ENCODE measurements around the gene GAST.

Gene GAST

GRCh38 chr17:41710472-41711090 is 1.6 kb upstream of the GAST start:
- no peak for DNase-seq

GRCh38 chr17:41717408-41718286 is 5.5 kb downstream of the GAST start:
- no peak for DNase-seq

- no peak for DNase-seq
Observed at GRCh38 chr17:41718287-41718645, 6.1 kb downstream of the GAST start.

DNA sequence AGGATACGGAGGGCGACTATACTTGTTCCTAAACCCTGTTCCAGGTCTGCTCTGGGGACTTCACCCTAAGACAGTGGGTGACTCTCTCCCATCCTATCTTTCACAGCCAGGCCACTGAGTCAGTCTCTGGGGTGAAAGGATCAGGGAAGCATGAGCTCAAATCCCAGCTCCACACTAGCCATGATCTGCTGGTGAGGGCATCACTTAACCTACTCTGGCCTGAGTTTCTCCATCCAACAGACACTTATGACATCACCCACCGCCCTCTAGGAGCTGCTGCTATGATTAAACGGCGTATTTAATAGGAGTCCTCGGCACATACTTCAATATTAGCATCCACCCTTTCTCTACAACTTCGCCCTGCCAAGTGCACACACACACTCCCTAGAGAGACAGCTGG is 10.1 kb downstream of the GAST start:
- no peak for DNase-seq

- no peak for DNase-seq
Observed at GRCh38 chr17:41723801-41724475, 11.8 kb downstream of the GAST start.

DNA sequence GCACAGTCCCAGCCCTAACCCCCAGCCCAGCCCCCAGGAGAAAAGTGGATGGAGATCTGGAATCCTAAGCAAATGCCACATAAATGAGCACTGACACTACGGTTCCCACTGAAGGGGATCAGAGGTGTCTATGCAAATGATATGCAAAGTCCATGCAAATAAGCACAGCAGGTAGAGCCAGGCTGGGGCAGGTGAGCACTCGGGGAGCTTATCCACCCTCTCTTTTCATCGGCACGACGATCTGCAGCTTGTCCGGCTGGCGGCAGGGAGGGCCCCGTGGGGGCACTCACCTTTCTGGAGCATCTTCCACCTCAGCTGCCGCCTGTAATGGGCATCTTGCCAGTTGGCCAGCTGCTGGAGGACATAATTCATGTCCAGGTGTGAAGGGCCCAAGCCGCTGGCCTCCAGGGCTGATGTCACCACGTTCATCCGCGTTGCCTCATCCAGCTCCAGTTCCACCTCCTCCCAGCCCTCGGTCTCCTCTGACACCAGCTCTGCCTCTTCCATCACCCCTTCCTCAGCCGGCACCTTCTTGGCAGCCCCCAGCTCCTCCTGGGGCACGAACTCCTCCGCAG is 12.4 kb downstream of the GAST start:
- DNase-seq = no peak

DNA sequence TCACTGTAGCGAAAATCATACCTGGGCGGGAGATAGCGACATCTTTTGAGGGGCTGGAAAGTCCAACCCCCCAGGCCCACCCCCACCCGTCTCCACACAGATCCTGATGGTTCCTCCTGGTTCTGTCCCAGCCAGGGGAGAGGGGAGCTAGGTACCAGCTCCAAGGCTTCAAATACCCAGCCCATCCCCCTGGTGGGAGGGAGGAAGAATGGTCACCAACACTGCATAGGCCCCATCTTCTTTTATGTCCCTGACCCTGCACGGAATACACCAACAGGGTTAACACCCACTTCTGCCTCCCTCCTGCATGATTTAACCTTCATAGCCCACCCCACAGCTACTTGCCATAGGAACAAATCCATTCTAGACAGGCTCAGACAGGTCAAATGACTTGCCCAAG is 13.0 kb downstream of the GAST start:
- no peak for DNase-seq

GRCh38 chr17:41728056-41728455 is 15.9 kb downstream of the GAST start:
- no peak for DNase-seq

DNA sequence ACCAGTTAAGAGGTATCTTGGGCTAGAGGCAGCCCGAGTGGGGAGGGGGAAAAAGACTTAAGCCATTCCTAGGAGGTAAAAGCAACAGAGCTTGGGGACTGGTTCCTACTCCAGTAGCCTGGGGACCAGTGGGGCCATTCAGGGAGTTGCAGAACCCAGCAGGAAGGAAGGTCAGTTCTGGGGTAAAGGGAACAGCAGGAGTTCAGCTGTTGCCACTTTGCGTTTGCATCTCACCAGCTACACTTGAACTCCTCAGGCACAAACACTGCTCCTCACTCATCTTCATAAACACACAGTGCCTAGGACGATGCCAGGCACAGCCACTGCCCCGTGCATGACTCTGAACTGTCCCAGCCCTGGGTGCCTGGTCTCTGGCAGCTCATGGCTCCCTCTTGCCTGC is 18.3 kb downstream of the GAST start:
- DNase-seq = peak; percentile 1

- DNase-seq = no peak
Observed at GRCh38 chr17:41731836-41732235, 19.7 kb downstream of the GAST start.

DNA sequence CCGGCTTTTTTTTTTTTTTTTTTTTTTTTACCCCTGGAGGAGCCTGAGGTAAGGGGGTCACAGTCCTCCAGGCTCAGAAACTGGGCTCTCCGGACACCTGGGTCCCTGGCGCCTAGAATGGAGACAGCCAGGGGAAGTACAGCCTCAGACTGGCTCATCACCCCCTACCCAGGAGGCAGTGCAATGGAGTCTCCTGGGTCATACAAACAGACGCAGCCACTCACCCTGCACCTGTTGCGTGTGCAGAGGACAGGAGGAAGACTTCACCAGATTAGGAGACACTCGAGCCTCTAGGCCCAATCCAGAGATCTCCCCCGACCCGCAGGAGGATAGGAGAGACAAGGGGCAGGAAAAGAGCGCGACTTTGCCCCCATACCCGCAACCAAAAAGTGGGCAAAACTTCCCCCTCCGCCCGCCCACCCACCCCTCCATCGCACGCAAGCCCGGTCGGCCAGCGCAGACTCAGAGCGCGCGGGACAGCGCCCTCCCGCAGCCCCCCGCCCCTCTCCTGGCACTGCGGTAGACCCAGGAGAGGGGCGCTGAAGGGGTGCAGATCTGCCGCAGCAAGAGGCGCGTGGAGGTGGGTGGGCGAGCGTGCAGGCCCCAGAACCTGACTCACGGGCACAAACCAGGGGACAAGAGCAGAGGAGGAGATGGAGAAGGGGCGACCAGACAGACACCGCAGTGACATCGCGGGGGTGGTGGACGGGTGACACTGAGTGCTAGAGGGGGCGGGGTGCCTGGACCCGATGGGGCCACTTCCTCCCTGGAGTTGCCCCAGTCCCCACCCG is 21.4 kb downstream of the GAST start:
- DNase-seq = no peak

- peak; percentile 90 for DNase-seq
Observed at GRCh38 chr17:41734139-41734948, 22.2 kb downstream of the GAST start, which contains the start of gene HAP1. Gene HAP1, minus strand, starts transcription at chr17:41734643. Its CDS starts 9 bp downstream, at chr17:41734634.

- no peak for DNase-seq
Observed at GRCh38 chr17:41734949-41735313, 22.8 kb downstream of the GAST start.

- DNase-seq = no peak
Observed at GRCh38 chr17:41735744-41736143, 23.6 kb downstream of the GAST start.

DNA sequence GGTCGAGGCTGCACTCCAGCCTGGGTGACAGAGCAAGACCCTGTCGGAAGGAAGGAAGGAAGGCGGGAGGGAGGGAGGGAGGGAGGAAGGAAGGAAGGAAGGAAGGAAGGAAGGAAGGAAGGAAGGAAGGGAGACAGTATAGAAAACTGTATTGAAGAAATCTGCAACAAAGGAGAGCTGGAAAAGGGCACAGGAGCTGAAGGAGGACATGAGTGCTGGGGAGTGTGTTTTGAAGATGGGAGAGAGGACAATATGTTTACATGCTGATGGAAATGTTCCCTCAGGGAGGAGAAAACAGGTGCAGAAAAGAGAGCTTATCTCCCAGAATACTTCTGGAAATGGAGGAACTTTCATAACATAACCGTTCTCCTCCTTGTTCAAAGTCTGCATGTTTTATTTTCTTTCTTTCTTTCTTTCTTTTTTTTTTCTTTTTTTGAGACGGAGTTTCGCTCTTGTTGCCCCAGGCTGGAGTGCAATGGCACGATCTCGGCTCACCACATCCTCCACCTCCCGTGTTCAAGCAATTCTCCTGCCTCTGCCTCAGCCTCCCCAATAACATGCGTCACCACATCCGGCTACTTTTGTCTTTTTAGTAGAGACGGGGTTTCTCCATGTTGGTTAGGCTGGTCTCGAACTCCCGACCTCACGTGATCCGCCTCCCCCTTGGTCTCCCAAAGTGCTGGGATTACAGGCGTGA is 25.0 kb downstream of the GAST start:
- DNase-seq = no peak

DNA sequence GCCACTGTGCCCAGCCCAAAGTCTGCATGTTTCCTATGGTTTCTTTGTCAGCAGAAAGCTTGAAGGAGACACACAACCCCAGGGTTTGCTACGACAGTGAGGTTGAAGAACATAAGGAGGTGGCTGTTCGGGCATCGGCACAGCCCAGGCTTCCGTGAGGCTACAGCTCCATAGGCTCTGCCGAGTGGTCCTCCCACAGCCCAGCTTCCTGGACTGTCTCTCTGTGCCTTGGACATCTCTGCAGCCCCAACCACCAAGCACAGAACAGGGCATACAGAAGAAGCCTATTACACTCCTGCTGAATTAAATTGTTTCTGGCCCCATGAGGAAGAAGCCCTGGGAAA is 25.5 kb downstream of the GAST start:
- DNase-seq = no peak

GRCh38 chr17:41738077-41738800 is 26.1 kb downstream of the GAST start:
- DNase-seq = peak; percentile 84

- no peak for DNase-seq
Observed at GRCh38 chr17:41738801-41739112, 26.6 kb downstream of the GAST start.

DNA sequence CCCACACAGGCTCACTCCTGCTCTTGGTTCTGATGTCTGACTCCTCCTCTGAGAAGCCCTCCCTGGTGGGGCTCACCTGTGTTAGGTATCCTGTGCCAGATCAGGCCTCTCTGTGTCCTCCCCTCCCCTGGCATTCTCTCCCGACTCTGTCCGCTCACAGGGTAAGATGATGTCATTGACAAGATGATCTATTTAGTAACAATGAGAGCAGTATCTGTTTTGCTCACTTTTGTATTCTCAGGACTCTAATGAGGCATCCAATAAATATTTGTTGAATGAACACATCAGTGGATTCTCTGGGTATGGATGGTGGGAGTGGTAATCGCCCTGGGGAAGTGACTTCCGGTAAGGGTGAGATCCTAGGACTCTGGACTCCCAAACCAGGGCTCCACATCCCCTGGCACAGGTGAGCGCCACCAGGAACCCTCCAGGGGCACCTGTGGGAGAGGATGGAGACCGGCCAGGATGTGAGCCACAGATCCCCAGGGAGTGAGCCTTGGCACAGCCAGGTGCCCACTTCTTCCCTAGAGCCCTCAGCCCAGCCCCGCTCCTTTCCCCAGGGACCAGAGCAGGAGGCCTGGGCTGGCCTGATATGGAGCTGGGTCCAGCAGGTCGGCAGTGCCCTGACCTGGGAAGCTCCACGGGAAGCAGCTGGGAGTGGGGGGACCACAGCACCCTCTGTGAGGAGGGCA is 27.7 kb downstream of the GAST start:
- no peak for DNase-seq

DNA sequence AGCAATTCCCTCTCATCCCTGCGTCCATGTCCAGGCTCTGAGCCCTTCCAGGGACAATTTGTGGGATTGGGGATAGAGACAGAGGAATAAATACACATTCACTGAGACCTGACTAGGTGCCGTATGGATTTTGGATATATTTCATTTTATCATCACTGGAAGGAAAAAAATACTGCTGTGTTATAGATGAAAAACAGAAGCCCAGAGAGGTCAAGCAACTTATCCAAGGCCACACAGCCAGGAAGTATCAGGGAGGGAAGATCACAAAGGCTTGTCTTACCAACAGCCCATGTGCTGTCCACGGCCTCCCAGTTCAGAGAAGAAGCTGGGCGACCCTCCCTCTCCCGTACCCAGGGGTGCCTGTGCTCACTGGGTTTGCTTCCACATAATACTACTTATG is 28.4 kb downstream of the GAST start:
- DNase-seq = no peak
